Measurements from ENCODE around the gene TNFRSF9. TPM values are rescaled to one million over a fixed set of nuclear protein-coding genes. Genes with fewer than 3 reads are reported as not detected.

Gene TNFRSF9
- total RNA-seq, 1 donor: under 0.01 TPM

DNA sequence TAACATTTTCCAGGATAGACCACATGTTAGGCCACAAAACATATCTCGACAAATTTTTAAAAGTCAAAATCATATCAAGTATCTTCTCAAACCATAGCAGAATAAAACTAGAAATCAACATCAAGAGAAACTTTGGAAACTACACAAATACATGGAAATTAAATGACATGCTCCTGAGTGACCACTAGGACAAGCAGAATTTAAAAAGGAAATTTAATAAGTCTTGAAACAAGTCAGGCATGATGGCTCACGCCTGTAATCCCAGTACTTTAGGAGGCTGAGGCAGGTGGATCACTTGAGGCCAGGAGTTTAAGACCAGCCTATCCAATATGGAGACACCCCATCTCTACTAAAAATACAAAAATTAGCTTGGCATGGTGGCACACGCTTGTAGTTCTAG lies 61.4 kb downstream of the TNFRSF9 start:
- no peak for DNase-seq (ENCODE audit: low read depth)
- no peak overlapping the region for H3K4me3 ChIP-seq (ENCODE audit: low read depth, low read length)
- TF ChIP-seq, protein P1, sequence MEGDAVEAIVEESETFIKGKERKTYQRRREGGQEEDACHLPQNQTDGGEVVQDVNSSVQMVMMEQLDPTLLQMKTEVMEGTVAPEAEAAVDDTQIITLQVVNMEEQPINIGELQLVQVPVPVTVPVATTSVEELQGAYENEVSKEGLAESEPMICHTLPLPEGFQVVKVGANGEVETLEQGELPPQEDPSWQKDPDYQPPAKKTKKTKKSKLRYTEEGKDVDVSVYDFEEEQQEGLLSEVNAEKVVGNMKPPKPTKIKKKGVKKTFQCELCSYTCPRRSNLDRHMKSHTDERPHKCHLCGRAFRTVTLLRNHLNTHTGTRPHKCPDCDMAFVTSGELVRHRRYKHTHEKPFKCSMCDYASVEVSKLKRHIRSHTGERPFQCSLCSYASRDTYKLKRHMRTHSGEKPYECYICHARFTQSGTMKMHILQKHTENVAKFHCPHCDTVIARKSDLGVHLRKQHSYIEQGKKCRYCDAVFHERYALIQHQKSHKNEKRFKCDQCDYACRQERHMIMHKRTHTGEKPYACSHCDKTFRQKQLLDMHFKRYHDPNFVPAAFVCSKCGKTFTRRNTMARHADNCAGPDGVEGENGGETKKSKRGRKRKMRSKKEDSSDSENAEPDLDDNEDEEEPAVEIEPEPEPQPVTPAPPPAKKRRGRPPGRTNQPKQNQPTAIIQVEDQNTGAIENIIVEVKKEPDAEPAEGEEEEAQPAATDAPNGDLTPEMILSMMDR (IDR thresholded peaks at IDR 0.05; ENCODE audit: insufficient read depth, low read length): no peak

GRCh38 chr1:7878027-7878426 lies 62.6 kb downstream of the TNFRSF9 start:
- H3K4me3 ChIP-seq (ENCODE audit: low read depth, low read length): no peak overlapping the region
- DNase-seq (ENCODE audit: low read depth): no peak
- TF ChIP-seq, protein P1 (IDR thresholded peaks at IDR 0.05; ENCODE audit: insufficient read depth, low read length): no peak

DNA sequence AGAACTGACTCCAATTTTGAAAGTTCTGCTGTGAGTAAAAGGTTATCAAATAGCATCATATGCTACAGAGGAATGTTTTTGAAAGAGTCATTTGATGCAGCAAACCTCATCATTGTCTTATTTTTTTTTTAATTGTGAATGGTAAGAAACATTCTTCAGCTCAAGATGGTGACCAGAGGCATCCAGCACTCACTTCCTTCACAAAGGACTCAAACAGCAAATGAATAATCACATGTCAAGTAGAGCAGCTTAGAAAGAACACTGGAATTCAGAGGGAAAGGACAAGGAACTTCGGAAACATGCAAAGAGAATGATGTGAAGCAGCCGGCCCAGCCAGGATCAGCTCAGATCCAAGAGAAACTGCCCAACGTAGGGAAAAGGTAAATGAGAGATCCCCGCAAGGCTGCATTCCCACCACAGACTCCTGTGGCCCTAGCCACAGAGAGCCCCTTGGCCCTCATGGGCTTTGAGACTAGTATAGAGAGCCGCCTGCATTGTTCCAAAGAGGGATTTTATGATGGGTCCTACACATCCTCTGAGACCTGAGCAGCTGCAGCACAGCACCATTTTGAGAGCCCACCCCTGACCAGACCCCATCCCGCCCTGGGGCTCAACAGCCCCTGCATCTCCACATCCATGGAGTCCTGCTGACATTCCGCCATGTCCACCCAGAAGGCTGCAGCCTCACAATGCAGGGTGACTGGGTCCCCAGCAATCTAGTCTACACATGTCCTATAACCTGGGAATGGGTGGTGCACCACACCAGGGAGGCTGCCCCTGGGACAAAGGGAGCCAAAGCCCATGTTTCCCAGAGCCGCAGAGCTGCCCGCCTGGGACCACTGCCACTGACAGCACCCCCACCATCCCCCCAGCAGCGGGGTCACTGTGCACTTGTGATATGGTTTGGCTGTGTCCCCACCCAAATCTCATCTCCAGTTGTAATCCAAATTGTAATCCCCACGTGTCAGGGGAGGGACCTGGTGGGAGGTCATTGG lies 66.5 kb downstream of the TNFRSF9 start:
- DNase-seq (ENCODE audit: low read depth): no peak
- TF ChIP-seq, protein P1 (IDR thresholded peaks at IDR 0.05; ENCODE audit: insufficient read depth, low read length): no peak
- H3K4me3 ChIP-seq (ENCODE audit: low read depth, low read length): no peak overlapping the region

DNA sequence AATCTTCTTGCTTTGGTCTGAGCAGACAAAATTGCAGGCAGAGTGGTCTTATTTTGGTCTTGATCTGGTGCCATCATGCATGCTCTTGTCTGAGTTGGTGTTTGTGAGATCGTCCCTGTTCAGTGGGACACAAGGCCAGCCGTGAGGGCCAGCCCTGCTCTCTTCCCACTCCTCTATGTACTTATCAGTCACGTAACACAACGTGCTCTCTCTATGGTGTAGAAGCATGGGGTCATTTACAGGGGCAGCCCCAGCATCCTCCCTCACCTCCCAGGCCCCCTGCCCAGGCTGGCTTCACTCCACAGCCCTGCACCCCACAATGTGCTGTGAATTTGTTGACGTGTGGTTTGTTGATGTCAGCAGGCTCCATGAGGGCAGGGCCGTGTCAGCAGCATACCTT lies 69.5 kb downstream of the TNFRSF9 start:
- no peak overlapping the region for H3K4me3 ChIP-seq (ENCODE audit: low read depth, low read length)
- TF ChIP-seq, protein P1 (IDR thresholded peaks at IDR 0.05; ENCODE audit: insufficient read depth, low read length): no peak
- no peak for DNase-seq (ENCODE audit: low read depth)

DNA sequence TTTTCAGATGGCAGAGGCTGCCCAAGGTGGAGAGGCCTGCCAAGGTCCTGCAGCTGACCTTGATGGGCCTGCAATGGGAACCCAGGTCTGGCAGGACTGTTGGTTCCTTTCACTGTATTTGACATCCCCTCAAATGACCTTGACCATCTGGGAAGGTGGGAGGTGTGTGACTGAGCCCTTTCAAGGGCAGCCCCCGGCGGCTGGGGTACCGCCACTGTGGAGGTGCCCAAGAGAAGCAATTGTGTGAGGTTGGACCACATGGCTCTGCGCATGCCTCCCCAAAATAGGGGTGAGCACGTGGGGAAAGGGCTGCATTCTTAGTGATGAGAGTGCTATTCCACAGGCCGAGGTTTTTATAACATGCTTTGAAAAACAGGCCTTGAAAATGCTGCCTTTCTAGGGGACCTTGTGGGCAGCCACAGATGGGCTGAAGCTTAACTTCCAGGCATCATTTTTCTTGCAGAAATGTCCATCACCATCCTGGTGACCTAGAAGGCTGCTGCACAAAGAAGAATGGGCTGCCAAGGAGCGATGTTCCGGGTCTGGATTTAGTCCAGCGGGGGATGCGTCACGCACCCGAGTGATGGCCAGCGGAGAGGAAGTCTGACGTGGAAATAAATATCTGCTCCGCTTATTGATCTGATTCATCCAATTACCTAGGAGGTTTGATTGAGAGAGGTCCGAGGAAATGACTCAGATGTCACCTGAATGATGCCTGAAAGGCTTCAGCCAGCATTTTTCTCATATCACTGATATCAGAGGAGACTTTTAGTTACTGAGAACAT lies 71.3 kb downstream of the TNFRSF9 start:
- H3K4me3 ChIP-seq (ENCODE audit: low read depth, low read length): no peak overlapping the region
- TF ChIP-seq, protein P1 (IDR thresholded peaks at IDR 0.05; ENCODE audit: insufficient read depth, low read length): no peak
- DNase-seq (ENCODE audit: low read depth): no peak

- TF ChIP-seq, protein P1 (IDR thresholded peaks at IDR 0.05; ENCODE audit: insufficient read depth, low read length): no peak
- no peak for DNase-seq (ENCODE audit: low read depth)
- no peak overlapping the region for H3K4me3 ChIP-seq (ENCODE audit: low read depth, low read length)
Measured at GRCh38 chr1:7868070-7868780, 72.4 kb downstream of the TNFRSF9 start.
